Inflammatory macrophage (primary cell): ENCODE results near the gene ELAC1.

Experiments used
- DNase-seq, 2 donors: peaks; one replicate each; pipeline ENCODE4 v3.0.0-alpha.2; 2020 to 2022

ELAC1 gene

GRCh38 chr18:51020536-51020935, 52.7 kb downstream of the ELAC1 start:
- DNase-seq: no peak

GRCh38 chr18:51021226-51021965, 53.6 kb downstream of the ELAC1 start:
- DNase-seq: no peak

- no peak for DNase-seq
Measured at GRCh38 chr18:51025512-51025911, 57.7 kb downstream of the ELAC1 start.

- peak; percentile 71 to 77 for DNase-seq
Measured at GRCh38 chr18:51028201-51028805, 60.5 kb downstream of the ELAC1 start.

- DNase-seq: no peak
Measured at GRCh38 chr18:51029378-51029693, 61.5 kb downstream of the ELAC1 start.

GRCh38 chr18:51029694-51030536, 62.1 kb downstream of the ELAC1 start, which contains the start of gene SMAD4:
SMAD4 (plus strand) TSS chr18:51030213; CDS start chr18:51047047, 16,834 bp downstream.
- peak; percentile 96 to 97 for DNase-seq

GRCh38 chr18:51030537-51031258, 62.9 kb downstream of the ELAC1 start:
- peak; percentile 43 to 66 for DNase-seq

GRCh38 chr18:51032193-51032592, 64.4 kb downstream of the ELAC1 start:
- DNase-seq: no peak

GRCh38 chr18:51037230-51037629, 69.4 kb downstream of the ELAC1 start:
- DNase-seq: no peak
